ENCODE measurements around the gene ARID1B. TPM values are rescaled to one million over a fixed set of nuclear protein-coding genes. Genes with fewer than 3 reads are reported as not detected.

The ARID1B gene
- total RNA-seq, 1 experiment from 2014 or later, result 35.6 TPM

- Histone ChIP-seq H2AFZ (ENCODE audit: low read depth, low read length, poor library complexity, severe bottlenecking) (no peak overlapping the region), H3K9ac (ENCODE audit: low read length) (no peak overlapping the region), H3K4me2 (ENCODE audit: low read length) (no peak overlapping the region), H3K79me2 (ENCODE audit: insufficient read depth, low read length) (no peaks in the 10 kb centered on the region), H3K4me3 (replicated peaks in 1 of 2; ENCODE audit: low read depth in 1 of 2, low read length in 2 of 2) (no peak overlapping the region), H3K9me2 (ENCODE audit: insufficient read depth) (no peaks in the 10 kb centered on the region), H4K20me1 (ENCODE audit: insufficient read depth) (no peaks in the 10 kb centered on the region), H3K36me3 (ENCODE audit: control insufficient read depth in 1 of 2, insufficient read depth in 2 of 2, low read length in 2 of 2) (no peaks in the 10 kb centered on the region), H3K4me1 (ENCODE audit: control insufficient read depth in 1 of 2, insufficient read depth in 2 of 2, low read length in 2 of 2) (no peaks in the 10 kb centered on the region), H3K9me3 (ENCODE audit: control insufficient read depth in 1 of 2, insufficient read depth in 1 of 2, low read depth in 1 of 2, low read length in 2 of 2) (no peaks in the 10 kb centered on the region), H3K27ac (ENCODE audit: low read depth, low read length) (no peak overlapping the region), H3K27me3 (ENCODE audit: insufficient read depth, low read length) (no peaks in the 10 kb centered on the region)
- no TSS peak for BruUV-seq (replicated peaks)
- POLR2A ChIA-PET, result no interaction called here
- intact Hi-C loops (cut with micrococcal nuclease), result no loop called here
- DNase-seq (ENCODE audit: low read depth, low spot score) (no peak), ATAC-seq (no peak)
- TF ChIP-seq POLR2AphosphoS5 (IDR thresholded peaks at IDR 0.05; ENCODE audit: low read depth, low read length) (no peak), CEBPB (IDR thresholded peaks at IDR 0.05; ENCODE audit: low read depth) (no peak), EZH2 (IDR thresholded peaks at IDR 0.05) (no peak), CBX3 (IDR thresholded peaks at IDR 0.05; ENCODE audit: low read depth) (no peak), REST (IDR thresholded peaks at IDR 0.05; ENCODE audit: low read depth) (no peak), EZH2phosphoT487 (IDR thresholded peaks at IDR 0.05; ENCODE audit: borderline replicate concordance) (no peak), CTCF (IDR thresholded peaks at IDR 0.05 in 2 of 3, conservative IDR thresholded peaks at IDR 0.05 in 1 of 3; ENCODE audit: borderline replicate concordance in 1 of 3, insufficient read depth in 1 of 3, low read depth in 2 of 3, low read length in 2 of 3) (no peak), ZNF274 (IDR thresholded peaks at IDR 0.05; ENCODE audit: low read depth, low read length) (no peak), ZFX (IDR thresholded peaks at IDR 0.05) (no peak), FOSL1 (IDR thresholded peaks at IDR 0.05; ENCODE audit: low read depth) (no peak), TCF7L2 (IDR thresholded peaks at IDR 0.05; ENCODE audit: borderline replicate concordance, extremely low read depth, insufficient read depth, insufficient read length) (no peak), POLR2A (IDR thresholded peaks at IDR 0.05; ENCODE audit: borderline replicate concordance, extremely low read depth, insufficient read depth, insufficient read length) (no peak), MAX (IDR thresholded peaks at IDR 0.05) (no peak), SP1 (IDR thresholded peaks at IDR 0.05; ENCODE audit: low read depth) (no peak), YY1 (IDR thresholded peaks at IDR 0.05; ENCODE audit: extremely low read depth, insufficient replicate concordance, low read depth, low read length) (no peak), SRF (IDR thresholded peaks at IDR 0.05; ENCODE audit: low read depth) (no peak), JUND (IDR thresholded peaks at IDR 0.05) (no peak), RAD21 (IDR thresholded peaks at IDR 0.05; ENCODE audit: low read depth) (no peak), ELF1 (IDR thresholded peaks at IDR 0.05; ENCODE audit: borderline replicate concordance, low read depth) (no peak)
- CTCF ChIA-PET, result no interaction called here
- RAD21 ChIA-PET (ENCODE audit: low non-redundant PET in 1 of 2, low total read pairs in 2 of 2, uncharacterized antibody in 2 of 2, unreplicated experiment in 2 of 2), result no interaction called here
These were observed 357.3 kb downstream of the ARID1B start for GRCh38 chr6:157134402-157135047.
